Tibial artery (tissue), 4 donors: ENCODE data around the gene ZNF672.

Experiments
- DNase-seq, 2 donors: peaks; one replicate each; pipeline ENCODE4 v3.0.0-alpha.2; 2019
- H3K27ac ChIP-seq, 2 donors: fragments of 200-600 bp; sonication (generic) in 1 of 2; 1 replicate in 1 of 2; 2 replicates in 1 of 2; pipeline ENCODE4 v1.5.1; 2018 to 2019; ENCODE audit warnings: mild to moderate bottlenecking in 1 of 2
- H3K27me3 ChIP-seq, 2 donors: fragments of 200-600 bp; sonication (generic) in 1 of 2; one replicate each; pipeline versions ENCODE4 v1.5.1 to v1.6.0; 2016 to 2019
- H3K36me3 ChIP-seq, 3 donors: fragments of 200-600 bp; sonication (generic) in 2 of 3; one replicate each; pipeline ENCODE4 v1.5.1; 2016 to 2019; ENCODE audit warnings: mild to moderate bottlenecking in 2 of 3
- H3K4me1 ChIP-seq, 4 donors: fragments of 200-600 bp; sonication (generic) in 2 of 4; 1 replicate in 3 of 4; 2 replicates in 1 of 4; pipeline ENCODE4 v1.5.1; 2016 to 2019
- H3K4me3 ChIP-seq, 2 donors: fragments of 200-600 bp; sonication (generic) in 1 of 2; 1 replicate in 1 of 2; 2 replicates in 1 of 2; pipeline ENCODE4 v1.5.1; 2018 to 2019; ENCODE audit warnings: mild to moderate bottlenecking in 2 of 2
- H3K9me3 ChIP-seq, 3 donors: fragments of 200-600 bp; sonication (generic) in 1 of 3; one replicate each; pipeline ENCODE4 v1.5.1; 2016 to 2019
- CTCF ChIP-seq, 2 experiments: fragments of 200-600 bp in 1 of 2; fragments of 450-650 bp in 1 of 2; IDR thresholded peaks; one replicate each; pipeline ENCODE4 v1.5.1; 2017 to 2019; ENCODE audit warnings: antibody characterized with exemption in 2 of 2, mild to moderate bottlenecking in 1 of 2, moderate library complexity in 1 of 2
- intact Hi-C: fragments of 100-400 bp; cut with DNase I; formaldehyde crosslinking; loops from one replicate; pipeline ENCODE4 v1.15.0; 2023; ENCODE audit warnings: low total_unique reads

Gene ZNF672

GRCh38 chr1:248892590-248892989 lies 54.6 kb downstream of the ZNF672 start:
- Histone ChIP-seq H3K36me3 (no peaks in the 10 kb centered on the region), H3K4me3 (no peak overlapping the region), H3K27ac (no peak overlapping the region), H3K9me3 (no peaks in the 10 kb centered on the region), H3K4me1 (no peaks in the 10 kb centered on the region), H3K27me3 (peaks cover 0 to 23% of the 10 kb centered on the region in 2 donors)
- DNase-seq: no peak
- TF ChIP-seq CTCF (IDR thresholded peaks at IDR 0.05): no peak
- intact Hi-C loops: no loop called here

GRCh38 chr1:248894837-248895236 lies 56.8 kb downstream of the ZNF672 start:
- no peak for DNase-seq
- no peak overlapping the region for H3K27ac ChIP-seq
- H3K9me3 ChIP-seq: no peaks in the 10 kb centered on the region
- peaks cover 0 to 29% of the 10 kb centered on the region in 2 donors for H3K27me3 ChIP-seq
- no peaks in the 10 kb centered on the region for H3K4me1 ChIP-seq
- intact Hi-C loops: no loop called here
- no peak for TF ChIP-seq CTCF (IDR thresholded peaks at IDR 0.05)
- H3K36me3 ChIP-seq: no peaks in the 10 kb centered on the region
- no peak overlapping the region for H3K4me3 ChIP-seq

- Histone ChIP-seq H3K4me3 (no peak overlapping the region), H3K9me3 (no peaks in the 10 kb centered on the region), H3K36me3 (no peaks in the 10 kb centered on the region), H3K4me1 (no peaks in the 10 kb centered on the region), H3K27ac (no peak overlapping the region), H3K27me3 (peaks cover 0 to 29% of the 10 kb centered on the region in 2 donors)
- intact Hi-C loops: no loop called here
- DNase-seq: no peak
- no peak for TF ChIP-seq CTCF (IDR thresholded peaks at IDR 0.05)
Measured at GRCh38 chr1:248897412-248898337, 59.7 kb downstream of the ZNF672 start.
